Upper lobe of right lung (tissue), 1 donor: ENCODE data around the gene PMAIP1. TPM values are rescaled to one million over a fixed set of nuclear protein-coding genes. Genes with fewer than 3 reads are reported as not detected.

Experiments used
- ATAC-seq: fragments of 200-7000 bp; cut with Tn5 transposase; one replicate; pipeline ENCODE4 v1.9.1; 2020; ENCODE audit warnings: mild to moderate bottlenecking, moderate library complexity
- DNase-seq: peaks from one replicate; pipeline ENCODE4 v3.0.0-alpha.2; 2020
- H3K27ac ChIP-seq: fragments of 200-600 bp; one replicate; pipeline ENCODE4 v1.8.0; 2022
- H3K27me3 ChIP-seq: fragments of 200-600 bp; one replicate; pipeline ENCODE4 v1.8.0; 2022; ENCODE audit warnings: mild to moderate bottlenecking
- H3K36me3 ChIP-seq: fragments of 200-600 bp; one replicate; pipeline ENCODE4 v1.8.0; 2022
- H3K4me1 ChIP-seq: fragments of 200-600 bp; one replicate; pipeline ENCODE4 v1.8.0; 2022
- H3K4me3 ChIP-seq: fragments of 200-600 bp; one replicate; pipeline ENCODE4 v1.8.0; 2022; ENCODE audit warnings: mild to moderate bottlenecking
- H3K9me3 ChIP-seq: fragments of 200-600 bp; one replicate; pipeline ENCODE4 v1.8.0; 2022
- intact Hi-C: fragments of 100-400 bp; cut with DNase I; formaldehyde crosslinking; loops from one replicate; pipeline ENCODE4 v1.11.0; 2022
- total RNA-seq: library from RNA; stranded (reverse); fragmentation: NEBNext Ultra II Directional; extraction: Animal tissue kit (Norgen Biotek cat#: 25700); gene quantifications from one replicate; pipeline ENCODE4 v1.2.1, GENCODE V29; 2021
- TF ChIP-seq, protein P1 (sequence below): fragments of 200-600 bp; IDR thresholded peaks from one replicate; pipeline ENCODE4 v1.8.0; 2022; ENCODE audit warnings: antibody characterized with exemption
- donor health status: DM: no; HTN: yes; CAD: no; lungs with severe emphysema.

PMAIP1 gene
- total RNA-seq, 1 donor from 2014 or later = 3.1 TPM

DNA sequence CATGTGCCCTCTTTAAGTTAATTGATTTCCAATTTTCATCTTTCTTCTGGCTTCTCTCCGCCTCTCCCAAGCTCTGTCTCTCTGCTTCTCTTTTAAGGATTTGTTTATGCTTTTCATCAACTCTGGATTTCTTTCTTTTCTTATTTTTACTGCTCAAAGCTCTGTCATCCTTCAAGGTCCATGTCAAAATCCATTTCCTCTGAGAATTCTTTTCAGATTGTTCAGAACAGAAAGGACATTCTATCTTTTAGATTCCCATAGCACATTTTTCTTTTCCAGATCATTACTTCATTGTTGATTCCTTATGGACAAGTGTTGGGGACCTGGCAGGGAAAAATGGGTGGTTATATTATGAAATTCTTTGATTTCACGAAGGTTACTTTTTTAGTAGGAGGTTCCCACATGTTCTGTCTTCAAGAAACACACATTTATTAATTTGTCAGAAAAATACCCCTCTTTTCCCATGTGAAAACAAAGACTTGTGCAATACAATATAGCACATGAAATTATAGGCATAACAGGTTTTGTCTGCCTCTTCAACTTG lies 12.3 kb downstream of the PMAIP1 start:
- Histone ChIP-seq H3K36me3 (no peaks in the 10 kb centered on the region), H3K4me3 (no peak overlapping the region), H3K4me1 (no peaks in the 10 kb centered on the region), H3K9me3 (no peaks in the 10 kb centered on the region), H3K27me3 (no peaks in the 10 kb centered on the region), H3K27ac (no peak overlapping the region)
- DNase-seq (no peak), ATAC-seq (no peak)
- TF ChIP-seq, protein P1, sequence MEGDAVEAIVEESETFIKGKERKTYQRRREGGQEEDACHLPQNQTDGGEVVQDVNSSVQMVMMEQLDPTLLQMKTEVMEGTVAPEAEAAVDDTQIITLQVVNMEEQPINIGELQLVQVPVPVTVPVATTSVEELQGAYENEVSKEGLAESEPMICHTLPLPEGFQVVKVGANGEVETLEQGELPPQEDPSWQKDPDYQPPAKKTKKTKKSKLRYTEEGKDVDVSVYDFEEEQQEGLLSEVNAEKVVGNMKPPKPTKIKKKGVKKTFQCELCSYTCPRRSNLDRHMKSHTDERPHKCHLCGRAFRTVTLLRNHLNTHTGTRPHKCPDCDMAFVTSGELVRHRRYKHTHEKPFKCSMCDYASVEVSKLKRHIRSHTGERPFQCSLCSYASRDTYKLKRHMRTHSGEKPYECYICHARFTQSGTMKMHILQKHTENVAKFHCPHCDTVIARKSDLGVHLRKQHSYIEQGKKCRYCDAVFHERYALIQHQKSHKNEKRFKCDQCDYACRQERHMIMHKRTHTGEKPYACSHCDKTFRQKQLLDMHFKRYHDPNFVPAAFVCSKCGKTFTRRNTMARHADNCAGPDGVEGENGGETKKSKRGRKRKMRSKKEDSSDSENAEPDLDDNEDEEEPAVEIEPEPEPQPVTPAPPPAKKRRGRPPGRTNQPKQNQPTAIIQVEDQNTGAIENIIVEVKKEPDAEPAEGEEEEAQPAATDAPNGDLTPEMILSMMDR = no peak
- intact Hi-C loops = no loop called here

DNA sequence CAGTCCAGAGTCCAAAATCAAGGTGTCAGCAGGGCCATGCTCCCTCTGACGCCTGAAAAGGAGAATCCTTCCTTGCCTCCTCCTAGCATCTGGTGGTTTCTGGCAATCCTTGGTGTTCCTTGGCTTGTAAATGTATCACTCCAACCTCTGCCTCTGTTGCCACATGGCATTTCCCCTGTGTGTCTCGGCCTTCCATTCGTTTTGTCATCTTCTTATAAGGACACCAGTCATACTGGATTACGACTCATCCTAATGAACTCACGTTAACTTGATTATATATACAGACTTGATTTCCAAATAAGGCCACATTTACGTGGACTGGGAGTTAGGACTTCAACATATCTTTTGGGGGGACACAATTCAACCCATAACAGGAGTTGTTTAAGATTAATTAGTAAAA lies 15.8 kb downstream of the PMAIP1 start:
- ATAC-seq = no peak
- Histone ChIP-seq H3K4me1 (peaks cover 2% of the 10 kb centered on the region), H3K4me3 (no peak overlapping the region), H3K27me3 (no peaks in the 10 kb centered on the region), H3K9me3 (no peaks in the 10 kb centered on the region), H3K36me3 (no peaks in the 10 kb centered on the region), H3K27ac (no peak overlapping the region)
- intact Hi-C loops = no loop called here
- DNase-seq = no peak
- TF ChIP-seq, protein P1 = no peak

DNA sequence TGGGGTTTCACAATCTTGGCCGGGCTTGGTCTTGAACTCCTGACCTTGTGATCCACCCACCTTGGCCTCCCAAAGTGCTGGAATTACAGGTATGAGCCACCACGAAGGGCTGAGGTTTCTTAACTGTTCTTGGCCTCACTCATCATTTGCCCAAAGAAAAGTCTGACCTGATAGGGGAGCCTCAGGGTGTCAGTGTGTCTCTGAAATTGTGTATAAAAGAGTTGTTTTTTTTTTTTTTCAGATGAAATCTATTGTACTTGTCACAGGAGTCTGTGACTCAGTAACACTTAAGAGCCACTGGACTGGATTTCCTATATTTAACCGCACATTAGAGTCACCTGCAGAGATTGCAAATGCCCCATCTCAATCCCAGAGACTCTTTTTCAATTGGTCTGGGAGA lies 16.9 kb downstream of the PMAIP1 start:
- intact Hi-C loops = no loop called here
- no peak overlapping the region for H3K4me3 ChIP-seq

DNA sequence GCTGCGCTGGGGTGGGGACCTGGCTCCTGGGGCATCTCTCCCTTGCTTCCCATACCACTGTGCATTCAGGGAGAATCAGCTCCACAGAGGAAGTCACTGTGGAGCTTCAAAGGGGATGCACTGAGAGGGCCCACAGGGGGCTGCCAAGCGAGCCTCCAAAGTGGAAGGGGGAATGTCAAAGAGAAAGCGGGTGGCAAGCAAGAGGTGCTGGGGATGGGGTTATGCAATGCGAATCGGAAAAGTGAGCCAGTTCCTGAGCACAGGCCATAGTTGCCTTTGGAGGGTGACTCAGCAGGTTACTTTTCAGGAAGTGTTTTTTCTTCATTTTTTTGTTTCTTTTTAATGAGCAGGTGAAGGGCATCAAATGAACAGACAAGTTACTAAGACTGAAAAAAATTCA lies 17.6 kb downstream of the PMAIP1 start:
- Histone ChIP-seq H3K27ac (no peak overlapping the region), H3K27me3 (no peaks in the 10 kb centered on the region), H3K4me1 (peaks cover 2% of the 10 kb centered on the region), H3K4me3 (no peak overlapping the region), H3K9me3 (no peaks in the 10 kb centered on the region), H3K36me3 (no peaks in the 10 kb centered on the region)
- intact Hi-C loops = no loop called here
- no peak for DNase-seq
- peak; percentile 64 for ATAC-seq
- TF ChIP-seq, protein P1 = no peak

More for the DNA sequence above, 16.9 kb downstream of the PMAIP1 start:
- Histone ChIP-seq H3K4me1 (peaks cover 2% of the 10 kb centered on the region), H3K27me3 (no peaks in the 10 kb centered on the region), H3K9me3 (no peaks in the 10 kb centered on the region), H3K36me3 (no peaks in the 10 kb centered on the region), H3K27ac (no peak overlapping the region)
- TF ChIP-seq, protein P1 = no peak
- no peak for ATAC-seq
- DNase-seq = no peak

DNA sequence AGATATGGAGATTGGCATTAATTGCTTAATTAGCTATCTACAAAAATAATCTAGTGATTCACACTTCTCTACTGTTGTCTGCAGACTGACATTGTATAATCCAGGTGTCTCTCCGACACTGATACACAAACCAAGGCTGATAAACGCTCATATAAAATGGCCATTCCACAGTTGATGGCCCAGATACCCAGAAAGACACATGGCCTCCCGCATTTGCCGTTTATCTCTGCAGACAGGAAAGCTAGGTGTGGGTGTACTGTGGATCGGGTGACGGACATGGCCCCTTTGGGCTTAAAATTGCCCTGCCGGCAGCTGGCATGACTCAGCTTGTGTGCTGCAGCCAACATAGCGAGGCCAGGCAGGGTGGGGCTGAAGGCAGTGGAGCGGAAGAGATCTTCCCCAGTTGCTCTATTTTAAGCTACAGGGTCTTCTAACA lies 18.5 kb downstream of the PMAIP1 start:
- peak; percentile 86 for ATAC-seq
- TF ChIP-seq, protein P1 = no peak
- DNase-seq = peak; percentile 78

DNA sequence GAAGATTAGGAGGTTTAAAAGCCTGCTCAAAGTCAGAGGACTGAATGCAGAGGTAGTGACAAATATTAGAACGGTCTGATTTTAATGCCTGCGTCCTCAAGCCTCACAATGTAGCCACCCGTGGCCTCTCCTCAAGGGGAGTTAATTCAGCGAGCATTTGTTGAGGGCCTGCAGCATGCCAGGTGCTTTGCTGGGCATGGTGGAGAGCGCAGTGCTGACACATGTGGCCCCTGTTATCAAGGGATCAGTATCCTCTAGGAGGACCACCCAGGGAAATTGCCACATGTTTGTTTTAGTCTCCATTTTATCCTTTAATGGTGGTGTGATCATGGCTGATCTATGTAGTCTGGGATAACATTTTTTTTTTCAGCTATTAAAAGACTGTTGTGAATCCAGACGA lies 19.2 kb downstream of the PMAIP1 start:
- Histone ChIP-seq H3K27ac (no peak overlapping the region), H3K4me3 (no peak overlapping the region), H3K9me3 (no peaks in the 10 kb centered on the region), H3K27me3 (no peaks in the 10 kb centered on the region), H3K36me3 (no peaks in the 10 kb centered on the region), H3K4me1 (peaks cover 2% of the 10 kb centered on the region)
- no peak for ATAC-seq
- intact Hi-C loops = no loop called here
- DNase-seq = no peak
- TF ChIP-seq, protein P1 = no peak

More for the DNA sequence above, 18.5 kb downstream of the PMAIP1 start:
- peaks cover 2% of the 10 kb centered on the region for H3K4me1 ChIP-seq
- no peak overlapping the region for H3K4me3 ChIP-seq
- H3K27me3 ChIP-seq = no peaks in the 10 kb centered on the region
- intact Hi-C loops = no loop called here
- H3K9me3 ChIP-seq = no peaks in the 10 kb centered on the region
- H3K27ac ChIP-seq = no peak overlapping the region
- no peaks in the 10 kb centered on the region for H3K36me3 ChIP-seq
